ENCODE measurements around the gene WIZ. TPM values are rescaled to one million over a fixed set of nuclear protein-coding genes. Genes with fewer than 3 reads are reported as not detected.

Gene WIZ
- total and polyA plus RNA-seq, 2 donors, result 5.8 to 42.5 TPM

Small RNA genes within 50 kb of the gene (small RNA-seq; reads per million reads assigned to genes)
- not detected for gene MIR1470

Other genes starting within 250 kb of the WIZ start
- 53.6 TPM for gene NOTCH3, start 249.0 kb downstream of the WIZ start, total RNA-seq
- gene NOTCH3, start 249.0 kb downstream of the WIZ start, polyA plus RNA-seq, result 35.9 TPM
- gene EPHX3, start 217.5 kb downstream of the WIZ start, total RNA-seq, result 0.74 TPM
- gene EPHX3, start 217.5 kb downstream of the WIZ start, polyA plus RNA-seq, result 1.6 TPM
- gene BRD4, start 117.4 kb downstream of the WIZ start, total RNA-seq, result 16.4 TPM
- gene BRD4, start 117.4 kb downstream of the WIZ start, polyA plus RNA-seq, result 28.0 TPM
- gene AKAP8, start 70.2 kb downstream of the WIZ start, total RNA-seq, result 13.4 TPM
- 24.2 TPM for gene AKAP8, start 70.2 kb downstream of the WIZ start, polyA plus RNA-seq
- gene AKAP8L, start 31.0 kb downstream of the WIZ start, total RNA-seq, result 57.3 TPM
- 57.3 TPM for gene AKAP8L, start 31.0 kb downstream of the WIZ start, polyA plus RNA-seq
- 0.85 TPM for gene RASAL3, start 14.6 kb upstream of the WIZ start, total RNA-seq
- gene RASAL3, start 14.6 kb upstream of the WIZ start, polyA plus RNA-seq, result 1.8 TPM
- gene PGLYRP2, start 29.5 kb upstream of the WIZ start, total RNA-seq, result not detected
- 0.08 TPM for gene PGLYRP2, start 29.5 kb upstream of the WIZ start, polyA plus RNA-seq
- gene CYP4F22, start 58.6 kb upstream of the WIZ start, total RNA-seq, result 2.4 TPM
- gene CYP4F22, start 58.6 kb upstream of the WIZ start, polyA plus RNA-seq, result 2.6 TPM
- 0.37 TPM for gene CYP4F8, start 165.3 kb upstream of the WIZ start, total RNA-seq
- gene CYP4F8, start 165.3 kb upstream of the WIZ start, polyA plus RNA-seq, result 1.9 TPM
- 0.95 TPM for gene CYP4F3, start 190.9 kb upstream of the WIZ start, total RNA-seq
- gene CYP4F3, start 190.9 kb upstream of the WIZ start, polyA plus RNA-seq, result 1.3 TPM
- gene CYP4F12, start 223.1 kb upstream of the WIZ start, total RNA-seq, result 30.3 TPM
- 31.0 TPM for gene CYP4F12, start 223.1 kb upstream of the WIZ start, polyA plus RNA-seq

All from urinary bladder (tissue), 2 donors.